ENCODE measurements around the gene KANSL2. TPM values are rescaled to one million over a fixed set of nuclear protein-coding genes. Genes with fewer than 3 reads are reported as not detected.
A peak's percentile ranks its signal among the peaks of the same experiment; 100 is the strongest.

KANSL2 gene
- total and polyA plus RNA-seq, 9 of the 15 experiments (the other 6 are each of a cell fraction or from before 2014, with no cell fraction given): 41.1 to 89.8 (median 55.4) TPM

GRCh38 chr12:48681710-48682532 lies at the start of gene KANSL2 (continued):
- TF ChIP-seq, protein P1, sequence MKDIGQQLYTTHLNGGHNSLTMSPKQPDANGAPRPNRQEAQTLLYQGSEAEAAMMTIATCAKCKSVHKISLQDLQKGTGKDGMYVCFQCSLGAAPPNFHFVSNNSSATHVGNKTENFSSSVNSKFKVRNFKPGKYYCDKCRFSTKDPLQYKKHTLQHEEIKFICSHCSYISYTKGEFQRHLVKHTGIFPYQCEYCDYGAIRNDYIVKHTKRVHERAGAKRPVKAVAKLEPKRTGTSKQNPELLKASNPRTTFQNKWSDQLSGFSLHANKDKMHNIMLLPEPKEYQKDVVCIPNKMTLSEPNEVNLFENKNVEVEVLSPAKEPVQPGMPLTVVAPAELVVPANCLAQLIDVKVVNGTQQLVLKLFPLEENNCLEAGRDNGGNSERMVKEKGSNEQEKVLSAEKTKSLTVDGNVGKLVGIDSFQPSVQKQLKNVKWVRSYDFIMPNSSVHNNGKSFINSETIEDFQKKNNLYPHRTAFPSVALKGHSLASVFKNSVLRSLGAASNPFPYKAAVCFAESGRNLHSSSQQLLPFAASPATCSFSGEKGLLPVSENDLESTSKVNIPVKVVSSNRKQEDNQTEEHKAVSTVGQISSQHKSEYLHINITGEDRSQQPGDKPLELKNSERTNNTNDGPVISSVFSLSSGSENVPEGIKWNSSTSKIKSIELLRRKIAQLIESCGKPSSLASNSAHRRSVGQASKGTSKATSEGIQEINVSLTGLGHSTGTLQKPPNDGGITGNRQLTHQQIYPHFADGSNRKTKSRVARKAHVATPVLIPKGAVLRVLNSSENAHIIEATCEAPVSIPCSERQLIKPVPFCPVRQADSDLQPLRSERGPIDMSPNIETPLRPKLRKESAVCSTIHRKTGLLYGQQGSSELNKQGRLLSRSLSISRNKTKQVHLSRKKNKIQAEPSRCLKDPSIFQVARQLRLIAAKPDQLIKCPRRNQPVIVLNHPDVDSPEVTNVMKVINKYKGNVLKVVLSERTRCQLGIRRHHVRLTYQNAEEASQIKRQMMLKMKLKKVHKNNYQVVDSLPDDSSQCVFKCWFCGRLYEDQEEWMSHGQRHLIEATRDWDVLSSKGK (CRISPR knock-in tag; IDR thresholded peaks at IDR 0.05): no peak
- TF ChIP-seq HMG20B (CRISPR knock-in tag; IDR thresholded peaks at IDR 0.05) (no peak), CBX8 (IDR thresholded peaks at IDR 0.05; ENCODE audit: borderline replicate concordance, extremely low read depth, low read depth, low read length, poor library complexity, severe bottlenecking) (no peak), PHTF2 (CRISPR knock-in tag; IDR thresholded peaks at IDR 0.05) (0 out of 2 replicates have a peak, but pooled peaks have one; percentile 36), GTF2B (IDR thresholded peaks at IDR 0.05; ENCODE audit: extremely low read depth, insufficient read length) (peak; percentile 60), ZNF3 (CRISPR knock-in tag; IDR thresholded peaks at IDR 0.05) (no peak), CHD7 (IDR thresholded peaks at IDR 0.05; ENCODE audit: low read depth, low read length) (no peak)
- TF ChIP-seq, protein P2, sequence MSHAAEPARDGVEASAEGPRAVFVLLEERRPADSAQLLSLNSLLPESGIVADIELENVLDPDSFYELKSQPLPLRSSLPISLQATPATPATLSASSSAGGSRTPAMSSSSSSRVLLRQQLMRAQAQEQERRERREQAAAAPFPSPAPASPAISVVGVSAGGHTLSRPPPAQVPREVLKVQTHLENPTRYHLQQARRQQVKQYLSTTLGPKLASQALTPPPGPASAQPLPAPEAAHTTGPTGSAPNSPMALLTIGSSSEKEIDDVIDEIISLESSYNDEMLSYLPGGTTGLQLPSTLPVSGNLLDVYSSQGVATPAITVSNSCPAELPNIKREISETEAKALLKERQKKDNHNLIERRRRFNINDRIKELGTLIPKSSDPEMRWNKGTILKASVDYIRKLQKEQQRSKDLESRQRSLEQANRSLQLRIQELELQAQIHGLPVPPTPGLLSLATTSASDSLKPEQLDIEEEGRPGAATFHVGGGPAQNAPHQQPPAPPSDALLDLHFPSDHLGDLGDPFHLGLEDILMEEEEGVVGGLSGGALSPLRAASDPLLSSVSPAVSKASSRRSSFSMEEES (CRISPR knock-in tag; IDR thresholded peaks at IDR 0.05): no peak

All from K562 (cell line).